Measurements from ENCODE around the gene MYOCD. TPM values are rescaled to one million over a fixed set of nuclear protein-coding genes. Genes with fewer than 3 reads are reported as not detected.

MYOCD gene
- total and polyA plus RNA-seq, 4 donors, result 0.05 to 0.59 (median 0.23) TPM

DNA sequence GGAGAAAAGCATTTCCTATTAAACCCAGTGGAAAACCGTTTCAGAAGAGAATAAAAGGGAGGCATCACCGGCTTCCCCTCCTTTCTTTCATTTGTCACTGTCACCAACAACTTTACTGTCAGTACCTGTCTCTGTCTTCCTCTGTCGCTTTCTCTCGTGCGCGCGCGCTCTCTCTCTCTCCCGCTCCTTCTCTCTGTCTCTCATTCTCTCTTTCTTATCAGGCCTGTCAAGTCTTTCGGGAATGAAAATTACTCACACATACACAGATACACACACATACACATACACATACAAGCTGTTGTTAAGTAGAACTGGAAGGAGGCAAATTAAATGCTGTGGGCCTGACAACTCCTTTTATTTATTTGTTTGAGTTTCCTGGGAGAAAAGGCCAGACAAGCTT is 17.6 kb downstream of the MYOCD start:
- no peak for DNase-seq (ENCODE audit: low spot score)
- 77% methylated on average over 10 of the region's 10 CpGs for WGBS
- no peak overlapping the region for H3K27ac ChIP-seq (ENCODE audit: low read depth in 1 of 2, low read length in 2 of 2)
- no peak overlapping the region for H3K9ac ChIP-seq (ENCODE audit: low read depth in 1 of 2, low read length in 2 of 2)
- H3K9me3 ChIP-seq (ENCODE audit: control insufficient read depth in 4 of 4, low read length in 3 of 4), result no peaks in the 10 kb centered on the region
- no peaks in the 10 kb centered on the region for H3K36me3 ChIP-seq (ENCODE audit: control insufficient read depth in 4 of 4, insufficient read depth in 3 of 4, low read depth in 1 of 4, low read length in 3 of 4)
- H3K4me1 ChIP-seq (ENCODE audit: control insufficient read depth in 4 of 4, insufficient read depth in 4 of 4, low read length in 3 of 4), result no peaks in the 10 kb centered on the region
- no peak overlapping the region for H3K4me3 ChIP-seq (ENCODE audit: low read depth in 1 of 3, low read length in 3 of 3)
- TF ChIP-seq NR2F2 (IDR thresholded peaks at IDR 0.05) (no peak), SP1 (IDR thresholded peaks at IDR 0.05) (no peak), FOXA2 (IDR thresholded peaks at IDR 0.05) (no peak), GABPA (IDR thresholded peaks at IDR 0.05 in 1 of 2, conservative IDR thresholded peaks at IDR 0.05 in 1 of 2) (no peak), HNF4G (IDR thresholded peaks at IDR 0.05) (no peak), TAF1 (conservative IDR thresholded peaks at IDR 0.05) (no peak)
- no peaks in the 10 kb centered on the region for H3K27me3 ChIP-seq (ENCODE audit: control insufficient read depth in 4 of 4, insufficient read depth in 4 of 4, low read length in 3 of 4)

DNA sequence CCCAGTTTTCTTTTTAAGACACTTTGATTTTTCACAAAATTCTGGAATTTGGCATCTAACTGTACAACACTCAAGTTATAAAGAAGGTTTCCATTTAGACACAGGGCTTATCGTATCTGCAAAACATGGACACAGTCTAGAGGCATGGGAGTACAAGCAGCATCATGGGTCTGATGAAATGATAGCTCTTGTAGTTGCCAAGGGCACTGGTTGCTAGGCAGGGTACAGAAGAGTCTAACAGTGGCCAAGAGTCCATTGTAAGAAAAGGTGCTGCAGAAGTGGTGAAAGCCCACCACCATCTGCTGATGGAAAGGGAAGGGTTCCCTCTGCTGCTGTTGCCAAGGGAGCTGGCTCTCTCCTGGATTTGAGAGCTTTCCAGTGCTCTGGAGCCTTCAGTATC is 20.8 kb downstream of the MYOCD start:
- no peak for DNase-seq (ENCODE audit: low spot score)
- Histone ChIP-seq H3K27ac (ENCODE audit: low read depth in 1 of 2, low read length in 2 of 2) (no peak overlapping the region), H3K4me3 (ENCODE audit: low read depth in 1 of 3, low read length in 3 of 3) (no peak overlapping the region), H3K36me3 (ENCODE audit: control insufficient read depth in 4 of 4, insufficient read depth in 3 of 4, low read depth in 1 of 4, low read length in 3 of 4) (no peaks in the 10 kb centered on the region), H3K9ac (ENCODE audit: low read depth in 1 of 2, low read length in 2 of 2) (no peak overlapping the region), H3K4me1 (ENCODE audit: control insufficient read depth in 4 of 4, insufficient read depth in 4 of 4, low read length in 3 of 4) (no peaks in the 10 kb centered on the region), H3K9me3 (ENCODE audit: control insufficient read depth in 4 of 4, low read length in 3 of 4) (no peaks in the 10 kb centered on the region), H3K27me3 (ENCODE audit: control insufficient read depth in 4 of 4, insufficient read depth in 4 of 4, low read length in 3 of 4) (no peaks in the 10 kb centered on the region)
- TF ChIP-seq HNF4G (IDR thresholded peaks at IDR 0.05), result no peak
- TF ChIP-seq HNF4A (conservative IDR thresholded peaks at IDR 0.05), result no peak
- no peak for TF ChIP-seq NR2F2 (IDR thresholded peaks at IDR 0.05)
- no peak for TF ChIP-seq SP1 (IDR thresholded peaks at IDR 0.05)
- TF ChIP-seq, protein P1, sequence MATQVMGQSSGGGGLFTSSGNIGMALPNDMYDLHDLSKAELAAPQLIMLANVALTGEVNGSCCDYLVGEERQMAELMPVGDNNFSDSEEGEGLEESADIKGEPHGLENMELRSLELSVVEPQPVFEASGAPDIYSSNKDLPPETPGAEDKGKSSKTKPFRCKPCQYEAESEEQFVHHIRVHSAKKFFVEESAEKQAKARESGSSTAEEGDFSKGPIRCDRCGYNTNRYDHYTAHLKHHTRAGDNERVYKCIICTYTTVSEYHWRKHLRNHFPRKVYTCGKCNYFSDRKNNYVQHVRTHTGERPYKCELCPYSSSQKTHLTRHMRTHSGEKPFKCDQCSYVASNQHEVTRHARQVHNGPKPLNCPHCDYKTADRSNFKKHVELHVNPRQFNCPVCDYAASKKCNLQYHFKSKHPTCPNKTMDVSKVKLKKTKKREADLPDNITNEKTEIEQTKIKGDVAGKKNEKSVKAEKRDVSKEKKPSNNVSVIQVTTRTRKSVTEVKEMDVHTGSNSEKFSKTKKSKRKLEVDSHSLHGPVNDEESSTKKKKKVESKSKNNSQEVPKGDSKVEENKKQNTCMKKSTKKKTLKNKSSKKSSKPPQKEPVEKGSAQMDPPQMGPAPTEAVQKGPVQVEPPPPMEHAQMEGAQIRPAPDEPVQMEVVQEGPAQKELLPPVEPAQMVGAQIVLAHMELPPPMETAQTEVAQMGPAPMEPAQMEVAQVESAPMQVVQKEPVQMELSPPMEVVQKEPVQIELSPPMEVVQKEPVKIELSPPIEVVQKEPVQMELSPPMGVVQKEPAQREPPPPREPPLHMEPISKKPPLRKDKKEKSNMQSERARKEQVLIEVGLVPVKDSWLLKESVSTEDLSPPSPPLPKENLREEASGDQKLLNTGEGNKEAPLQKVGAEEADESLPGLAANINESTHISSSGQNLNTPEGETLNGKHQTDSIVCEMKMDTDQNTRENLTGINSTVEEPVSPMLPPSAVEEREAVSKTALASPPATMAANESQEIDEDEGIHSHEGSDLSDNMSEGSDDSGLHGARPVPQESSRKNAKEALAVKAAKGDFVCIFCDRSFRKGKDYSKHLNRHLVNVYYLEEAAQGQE (IDR thresholded peaks at IDR 0.05), result no peak
- TF ChIP-seq TAF1 (conservative IDR thresholded peaks at IDR 0.05), result no peak
- no peak for TF ChIP-seq RXRA (IDR thresholded peaks at IDR 0.05)
- no peak for TF ChIP-seq RAD21 (IDR thresholded peaks at IDR 0.05)
- TF ChIP-seq, protein P2, sequence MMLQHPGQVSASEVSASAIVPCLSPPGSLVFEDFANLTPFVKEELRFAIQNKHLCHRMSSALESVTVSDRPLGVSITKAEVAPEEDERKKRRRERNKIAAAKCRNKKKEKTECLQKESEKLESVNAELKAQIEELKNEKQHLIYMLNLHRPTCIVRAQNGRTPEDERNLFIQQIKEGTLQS (IDR thresholded peaks at IDR 0.05), result no peak
- no peak for TF ChIP-seq FOXA2 (IDR thresholded peaks at IDR 0.05)
- TF ChIP-seq EGR1 (IDR thresholded peaks at IDR 0.05; ENCODE audit: low read depth in 2 of 2), result no peak
- TF ChIP-seq, protein P3, sequence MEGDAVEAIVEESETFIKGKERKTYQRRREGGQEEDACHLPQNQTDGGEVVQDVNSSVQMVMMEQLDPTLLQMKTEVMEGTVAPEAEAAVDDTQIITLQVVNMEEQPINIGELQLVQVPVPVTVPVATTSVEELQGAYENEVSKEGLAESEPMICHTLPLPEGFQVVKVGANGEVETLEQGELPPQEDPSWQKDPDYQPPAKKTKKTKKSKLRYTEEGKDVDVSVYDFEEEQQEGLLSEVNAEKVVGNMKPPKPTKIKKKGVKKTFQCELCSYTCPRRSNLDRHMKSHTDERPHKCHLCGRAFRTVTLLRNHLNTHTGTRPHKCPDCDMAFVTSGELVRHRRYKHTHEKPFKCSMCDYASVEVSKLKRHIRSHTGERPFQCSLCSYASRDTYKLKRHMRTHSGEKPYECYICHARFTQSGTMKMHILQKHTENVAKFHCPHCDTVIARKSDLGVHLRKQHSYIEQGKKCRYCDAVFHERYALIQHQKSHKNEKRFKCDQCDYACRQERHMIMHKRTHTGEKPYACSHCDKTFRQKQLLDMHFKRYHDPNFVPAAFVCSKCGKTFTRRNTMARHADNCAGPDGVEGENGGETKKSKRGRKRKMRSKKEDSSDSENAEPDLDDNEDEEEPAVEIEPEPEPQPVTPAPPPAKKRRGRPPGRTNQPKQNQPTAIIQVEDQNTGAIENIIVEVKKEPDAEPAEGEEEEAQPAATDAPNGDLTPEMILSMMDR (IDR thresholded peaks at IDR 0.05; ENCODE audit: low read depth, low read length, missing input control), result no peak
- TF ChIP-seq JUND (IDR thresholded peaks at IDR 0.05), result no peak
- TF ChIP-seq, protein P4, sequence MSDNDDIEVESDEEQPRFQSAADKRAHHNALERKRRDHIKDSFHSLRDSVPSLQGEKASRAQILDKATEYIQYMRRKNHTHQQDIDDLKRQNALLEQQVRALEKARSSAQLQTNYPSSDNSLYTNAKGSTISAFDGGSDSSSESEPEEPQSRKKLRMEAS (IDR thresholded peaks at IDR 0.05), result no peak
- TF ChIP-seq, protein P5, sequence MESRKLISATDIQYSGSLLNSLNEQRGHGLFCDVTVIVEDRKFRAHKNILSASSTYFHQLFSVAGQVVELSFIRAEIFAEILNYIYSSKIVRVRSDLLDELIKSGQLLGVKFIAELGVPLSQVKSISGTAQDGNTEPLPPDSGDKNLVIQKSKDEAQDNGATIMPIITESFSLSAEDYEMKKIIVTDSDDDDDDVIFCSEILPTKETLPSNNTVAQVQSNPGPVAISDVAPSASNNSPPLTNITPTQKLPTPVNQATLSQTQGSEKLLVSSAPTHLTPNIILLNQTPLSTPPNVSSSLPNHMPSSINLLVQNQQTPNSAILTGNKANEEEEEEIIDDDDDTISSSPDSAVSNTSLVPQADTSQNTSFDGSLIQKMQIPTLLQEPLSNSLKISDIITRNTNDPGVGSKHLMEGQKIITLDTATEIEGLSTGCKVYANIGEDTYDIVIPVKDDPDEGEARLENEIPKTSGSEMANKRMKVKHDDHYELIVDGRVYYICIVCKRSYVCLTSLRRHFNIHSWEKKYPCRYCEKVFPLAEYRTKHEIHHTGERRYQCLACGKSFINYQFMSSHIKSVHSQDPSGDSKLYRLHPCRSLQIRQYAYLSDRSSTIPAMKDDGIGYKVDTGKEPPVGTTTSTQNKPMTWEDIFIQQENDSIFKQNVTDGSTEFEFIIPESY (IDR thresholded peaks at IDR 0.05), result no peak
- TF ChIP-seq YY1 (IDR thresholded peaks at IDR 0.05), result no peak
- WGBS, result 88% methylated on average over 1 of the region's 1 CpG
